D721Med (cell line): ENCODE measurements around the gene SLITRK6.
"Not testable (repeated sequence)": the region's sequence is repeated elsewhere in the genome, so short reads cannot be mapped to it uniquely, and the experiment has no call there.

Experiments used
- DNase-seq: peaks from one replicate; pipeline ENCODE4 v3.0.0; 2011; ENCODE audit warnings: low spot score; ENCODE audit not compliant: insufficient read length
- FAIRE-seq: peaks from 2 replicates; lab custom pipeline; 2011; peaks lifted over from hg19 to GRCh38; lab: Jason Lieb, UNC
- TF ChIP-seq, protein P1 (sequence below): IDR thresholded peaks from 2 replicates; pipeline ENCODE4 v1.5.1; 2012; ENCODE audit warnings: mild to moderate bottlenecking, control low read depth; ENCODE audit not compliant: insufficient read depth; ENCODE audit errors: missing control alignments

Gene SLITRK6

DNA sequence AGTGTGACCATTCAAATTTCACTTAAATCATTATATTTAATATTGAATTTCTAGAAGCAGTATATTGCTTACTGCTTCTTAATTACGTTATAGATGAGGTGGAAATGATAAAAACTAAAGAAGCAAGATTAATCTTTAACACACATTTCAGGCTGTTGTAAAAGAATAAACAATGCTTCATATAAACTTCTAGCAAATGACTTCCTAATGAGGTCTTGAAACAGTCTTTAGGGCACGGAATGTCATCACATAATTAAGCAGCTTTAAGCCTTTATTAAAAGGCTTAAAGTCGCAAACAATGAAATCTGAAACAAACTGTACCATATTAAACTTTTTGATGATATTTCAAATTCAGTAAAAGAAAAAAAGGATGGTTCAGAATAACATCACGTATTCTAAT, 1.9 kb downstream of the SLITRK6 start:
- DNase-seq: no peak
- no peak for FAIRE-seq
- TF ChIP-seq, protein P1, sequence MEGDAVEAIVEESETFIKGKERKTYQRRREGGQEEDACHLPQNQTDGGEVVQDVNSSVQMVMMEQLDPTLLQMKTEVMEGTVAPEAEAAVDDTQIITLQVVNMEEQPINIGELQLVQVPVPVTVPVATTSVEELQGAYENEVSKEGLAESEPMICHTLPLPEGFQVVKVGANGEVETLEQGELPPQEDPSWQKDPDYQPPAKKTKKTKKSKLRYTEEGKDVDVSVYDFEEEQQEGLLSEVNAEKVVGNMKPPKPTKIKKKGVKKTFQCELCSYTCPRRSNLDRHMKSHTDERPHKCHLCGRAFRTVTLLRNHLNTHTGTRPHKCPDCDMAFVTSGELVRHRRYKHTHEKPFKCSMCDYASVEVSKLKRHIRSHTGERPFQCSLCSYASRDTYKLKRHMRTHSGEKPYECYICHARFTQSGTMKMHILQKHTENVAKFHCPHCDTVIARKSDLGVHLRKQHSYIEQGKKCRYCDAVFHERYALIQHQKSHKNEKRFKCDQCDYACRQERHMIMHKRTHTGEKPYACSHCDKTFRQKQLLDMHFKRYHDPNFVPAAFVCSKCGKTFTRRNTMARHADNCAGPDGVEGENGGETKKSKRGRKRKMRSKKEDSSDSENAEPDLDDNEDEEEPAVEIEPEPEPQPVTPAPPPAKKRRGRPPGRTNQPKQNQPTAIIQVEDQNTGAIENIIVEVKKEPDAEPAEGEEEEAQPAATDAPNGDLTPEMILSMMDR: no peak

DNA sequence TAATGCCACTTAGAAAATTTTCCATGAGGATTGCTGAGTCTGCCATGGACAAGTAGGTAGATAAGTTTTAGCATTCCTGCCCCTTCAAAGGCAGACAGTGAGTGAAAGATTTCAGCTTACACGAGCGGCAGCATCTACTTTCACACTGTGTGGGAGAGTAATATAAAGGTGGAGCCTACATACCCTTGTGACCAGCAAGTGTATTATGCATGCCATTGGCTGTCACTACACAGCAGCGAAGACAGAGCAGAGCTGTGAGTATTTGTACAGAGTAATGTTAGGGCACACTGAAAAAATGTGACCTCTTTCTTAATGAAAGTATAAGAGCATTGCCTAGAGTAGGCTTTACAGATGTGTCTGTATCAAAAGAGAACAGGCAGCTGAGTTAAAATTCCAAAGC, 14.0 kb downstream of the SLITRK6 start:
- TF ChIP-seq, protein P1: no peak
- DNase-seq (no peak), FAIRE-seq (no peak)

DNA sequence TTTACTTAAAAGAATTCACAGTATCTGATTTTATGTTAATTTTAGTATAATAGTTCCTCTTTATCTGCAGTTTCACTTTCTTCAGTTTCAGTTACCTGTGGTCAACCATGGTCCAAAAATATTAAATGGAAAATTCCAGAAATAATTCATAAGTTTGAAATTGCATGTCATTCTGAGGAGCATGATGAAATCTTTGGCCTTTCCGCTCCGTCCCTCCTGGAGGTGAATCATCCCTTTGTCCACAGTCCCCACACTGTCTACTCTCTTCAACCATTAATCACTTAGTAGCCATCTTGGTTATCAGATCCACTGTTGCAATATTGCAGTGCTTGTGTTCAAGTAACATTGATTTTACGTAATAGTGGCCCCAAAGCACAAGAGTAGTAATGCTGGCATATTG, 26.9 kb downstream of the SLITRK6 start:
- FAIRE-seq (no peak), DNase-seq (no peak)
- TF ChIP-seq, protein P1: no peak

DNA sequence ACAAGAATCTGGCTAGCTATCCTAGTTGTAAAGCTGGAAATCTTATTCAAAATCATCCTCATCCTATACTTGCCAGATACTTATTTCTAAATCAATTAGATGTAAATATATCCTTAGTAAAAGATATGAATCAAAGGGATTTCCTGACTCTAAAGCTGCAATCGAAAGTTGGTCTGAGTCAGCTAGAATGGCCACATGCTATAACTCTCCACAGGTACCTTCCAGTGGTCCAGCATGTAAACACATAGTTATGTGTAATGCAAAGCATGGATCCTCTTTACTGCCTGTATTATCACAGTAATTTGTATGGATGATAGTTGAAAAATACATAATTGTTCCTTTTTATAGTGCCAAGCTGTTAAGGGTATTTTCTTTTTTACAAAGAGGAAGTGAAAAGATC, 27.4 kb downstream of the SLITRK6 start:
- DNase-seq (no peak), FAIRE-seq (no peak)
- TF ChIP-seq, protein P1: no peak

DNA sequence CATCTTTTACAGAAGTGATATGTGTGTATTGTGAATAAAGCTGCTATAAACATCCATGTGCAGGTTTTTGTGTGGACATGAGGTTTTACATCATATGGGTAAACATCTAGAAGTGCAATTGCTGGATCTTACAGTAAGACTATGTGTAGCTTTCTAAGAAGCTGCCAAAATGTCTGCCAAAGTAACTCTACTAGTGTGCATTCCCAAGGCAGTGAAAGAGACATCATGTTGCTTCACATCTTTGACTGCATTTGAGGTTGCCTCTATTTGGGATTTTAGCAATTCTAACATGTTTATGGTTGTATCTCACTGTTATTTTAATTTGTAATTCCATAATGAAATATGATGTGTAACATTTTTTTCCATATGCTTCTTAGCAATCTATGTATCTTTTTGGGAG, 30.3 kb downstream of the SLITRK6 start:
- DNase-seq (no peak), FAIRE-seq (no peak)
- TF ChIP-seq, protein P1: no peak

DNA sequence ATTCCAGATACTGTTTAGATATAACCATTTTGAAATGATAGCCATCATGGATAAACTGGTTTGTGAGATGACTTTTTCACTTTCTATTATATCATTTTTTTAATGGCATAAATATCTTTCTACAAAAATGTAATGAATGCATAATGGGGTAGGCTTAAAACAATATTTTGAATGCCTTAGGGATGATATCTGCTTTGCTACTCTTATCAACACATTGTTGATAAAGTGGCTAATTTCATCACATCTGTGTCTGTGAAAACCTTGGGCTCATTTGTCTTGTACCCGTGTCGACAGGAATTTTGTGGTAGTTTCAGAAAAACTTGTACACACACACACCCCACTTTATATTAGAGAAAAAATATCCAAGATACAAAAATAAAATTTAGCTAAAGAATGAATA, 44.1 kb downstream of the SLITRK6 start:
- DNase-seq (no peak), FAIRE-seq (no peak)
- TF ChIP-seq, protein P1: no peak

DNA sequence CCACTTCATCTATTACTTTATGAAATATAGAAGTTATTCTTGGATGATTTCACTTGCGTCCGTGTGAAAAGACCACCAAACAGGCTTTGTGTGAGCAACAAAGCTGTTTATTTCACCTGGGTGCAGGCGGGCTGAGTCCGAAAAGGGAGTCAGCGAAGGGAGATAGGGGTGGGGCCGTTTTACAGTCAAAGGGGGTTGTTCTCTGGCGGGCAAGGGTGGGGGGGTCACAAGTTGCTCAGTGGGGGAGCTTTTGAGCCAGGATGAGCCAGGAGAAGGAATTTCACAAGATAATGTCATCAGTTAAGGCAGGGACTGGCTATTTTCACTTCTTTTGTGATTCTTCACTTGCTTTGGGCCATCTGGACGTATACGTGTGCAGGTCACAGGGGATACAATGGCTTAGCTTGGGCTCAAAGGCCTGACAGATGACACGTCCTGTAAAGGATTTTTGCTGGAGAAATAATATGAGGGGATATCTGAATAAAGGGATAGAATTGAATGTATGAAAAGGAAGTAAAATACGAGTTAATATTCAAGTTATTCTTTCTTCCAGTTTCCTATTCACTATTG, 55.9 kb downstream of the SLITRK6 start:
- not testable (repeated sequence) for DNase-seq
- peak; percentile 38 for FAIRE-seq
